ENCODE results near the gene FSTL4. TPM values are rescaled to one million over a fixed set of nuclear protein-coding genes. Genes with fewer than 3 reads are reported as not detected.

Gene FSTL4
- total RNA-seq, 2 experiments from 2014 or later, result not detected

GRCh38 chr5:133307275-133307674 lies 305.1 kb downstream of the FSTL4 start:
- Histone ChIP-seq H3K4me1 (ENCODE audit: insufficient read depth, low read length, poor library complexity, severe bottlenecking) (no peaks in the 10 kb centered on the region), H3K9me2 (ENCODE audit: insufficient read depth, low read length) (no peaks in the 10 kb centered on the region), H3K36me3 (ENCODE audit: insufficient read depth, low read length) (no peaks in the 10 kb centered on the region), H3K9me3 (ENCODE audit: low read length) (no peaks in the 10 kb centered on the region), H3K27ac (ENCODE audit: low read depth, low read length, poor library complexity, severe bottlenecking) (no peak overlapping the region), H4K20me1 (ENCODE audit: insufficient read depth, low read length) (no peaks in the 10 kb centered on the region), H2AFZ (ENCODE audit: low read length) (no peak overlapping the region), H3K4me3 (ENCODE audit: low read depth, low read length, poor library complexity, severe bottlenecking) (no peak overlapping the region), H3K79me2 (ENCODE audit: insufficient read depth, low read depth, low read length) (no peaks in the 10 kb centered on the region), H3K4me2 (ENCODE audit: low read length) (no peak overlapping the region)
- no TSS peak for BruUV-seq (replicated peaks)
- intact Hi-C loops (cut with micrococcal nuclease; ENCODE audit: unreplicated experiment), result no loop called here
- TF ChIP-seq CTCF (conservative IDR thresholded peaks at IDR 0.05; ENCODE audit: low read length) (no peak), EZH2phosphoT487 (IDR thresholded peaks at IDR 0.05; ENCODE audit: borderline replicate concordance, low read depth, low read length) (no peak)
- CTCF ChIA-PET (ENCODE audit: unreplicated experiment), result no interaction called here
- POLR2A ChIA-PET, result no interaction called here
- DNase-seq (ENCODE audit: low spot score), result no peak

DNA sequence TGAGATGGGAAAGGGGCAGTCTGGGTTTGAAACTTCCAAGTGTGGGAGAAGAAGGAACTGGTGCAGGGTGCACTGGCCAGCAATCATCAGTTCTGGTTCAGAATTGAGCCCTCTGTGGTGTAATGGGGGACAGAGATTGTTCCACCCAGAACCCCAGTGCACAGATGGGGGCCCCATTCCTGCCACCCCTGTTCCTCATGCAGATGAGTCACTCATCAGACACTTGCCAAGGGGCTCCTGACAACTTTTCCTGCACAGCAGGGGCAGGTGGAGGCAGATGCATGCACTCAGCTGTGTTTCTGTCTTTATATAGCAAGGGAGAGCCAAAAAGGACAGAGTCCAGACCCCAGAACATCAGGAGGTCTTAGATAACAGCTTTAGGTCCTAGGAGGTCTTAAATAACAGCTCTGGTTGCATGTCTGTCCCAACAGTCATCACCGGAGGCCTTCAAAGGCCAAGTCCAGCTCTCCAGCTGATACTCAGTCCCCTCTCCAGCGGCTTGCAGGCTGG lies 307.6 kb downstream of the FSTL4 start:
- Histone ChIP-seq H2AFZ (ENCODE audit: low read length) (no peak overlapping the region), H3K4me3 (ENCODE audit: low read depth, low read length, poor library complexity, severe bottlenecking) (no peak overlapping the region), H3K9me2 (ENCODE audit: insufficient read depth, low read length) (no peaks in the 10 kb centered on the region), H3K4me2 (ENCODE audit: low read length) (no peak overlapping the region), H3K36me3 (ENCODE audit: insufficient read depth, low read length) (no peaks in the 10 kb centered on the region), H3K4me1 (ENCODE audit: insufficient read depth, low read length, poor library complexity, severe bottlenecking) (no peaks in the 10 kb centered on the region), H3K27ac (ENCODE audit: low read depth, low read length, poor library complexity, severe bottlenecking) (no peak overlapping the region), H4K20me1 (ENCODE audit: insufficient read depth, low read length) (no peaks in the 10 kb centered on the region), H3K9me3 (ENCODE audit: low read length) (no peaks in the 10 kb centered on the region), H3K79me2 (ENCODE audit: insufficient read depth, low read depth, low read length) (no peaks in the 10 kb centered on the region)
- CTCF ChIA-PET (ENCODE audit: unreplicated experiment), result no interaction called here
- BruUV-seq (replicated peaks), result no TSS peak
- TF ChIP-seq CTCF (conservative IDR thresholded peaks at IDR 0.05; ENCODE audit: low read length) (no peak), EZH2phosphoT487 (IDR thresholded peaks at IDR 0.05; ENCODE audit: borderline replicate concordance, low read depth, low read length) (no peak)
- POLR2A ChIA-PET, result no interaction called here
- intact Hi-C loops (cut with micrococcal nuclease; ENCODE audit: unreplicated experiment), result no loop called here
- DNase-seq (ENCODE audit: low spot score), result no peak

- no peak for TF ChIP-seq EZH2phosphoT487 (IDR thresholded peaks at IDR 0.05; ENCODE audit: borderline replicate concordance, low read depth, low read length)
- TF ChIP-seq CTCF (conservative IDR thresholded peaks at IDR 0.05; ENCODE audit: low read length), result no peak
- no peak for DNase-seq (ENCODE audit: low spot score)
- Histone ChIP-seq H3K4me1 (ENCODE audit: insufficient read depth, low read length, poor library complexity, severe bottlenecking) (no peaks in the 10 kb centered on the region), H3K4me3 (ENCODE audit: low read depth, low read length, poor library complexity, severe bottlenecking) (no peak overlapping the region), H3K36me3 (ENCODE audit: insufficient read depth, low read length) (no peaks in the 10 kb centered on the region), H4K20me1 (ENCODE audit: insufficient read depth, low read length) (no peaks in the 10 kb centered on the region), H3K79me2 (ENCODE audit: insufficient read depth, low read depth, low read length) (no peaks in the 10 kb centered on the region), H3K9me3 (ENCODE audit: low read length) (no peaks in the 10 kb centered on the region), H3K4me2 (ENCODE audit: low read length) (no peak overlapping the region), H2AFZ (ENCODE audit: low read length) (no peak overlapping the region), H3K27ac (ENCODE audit: low read depth, low read length, poor library complexity, severe bottlenecking) (no peak overlapping the region), H3K9me2 (ENCODE audit: insufficient read depth, low read length) (no peaks in the 10 kb centered on the region)
- POLR2A ChIA-PET, result no interaction called here
- CTCF ChIA-PET (ENCODE audit: unreplicated experiment), result no interaction called here
- no TSS peak for BruUV-seq (replicated peaks)
- intact Hi-C loops (cut with micrococcal nuclease; ENCODE audit: unreplicated experiment), result no loop called here
Measured at GRCh38 chr5:133304178-133304577, 308.2 kb downstream of the FSTL4 start.
